Activated T-helper 17 cell treated with anti-CD3 and anti-CD28 coated beads, Interleukin-2, amount 50 U/mL, for 72 hours (primary cell): ENCODE results near the gene MAP3K2. TPM values are rescaled to one million over a fixed set of nuclear protein-coding genes. Genes with fewer than 3 reads are reported as not detected.

Source experiments
- ATAC-seq: fragments of 150-1000 bp; cut with Tn5 transposase; replicated peaks from 2 replicates; pipeline ENCODE4 v1.10.0; 2021; ENCODE audit warnings: mild to moderate bottlenecking, moderate library complexity
- H3K27ac Mint-ChIP-seq: one replicate; pipeline ENCODE4 v1.8.0; 2022; ENCODE audit warnings: mixed read lengths
- H3K27me3 Mint-ChIP-seq: one replicate; pipeline ENCODE4 v1.8.0; 2022; ENCODE audit warnings: mixed read lengths
- H3K36me3 Mint-ChIP-seq: one replicate; pipeline ENCODE4 v1.8.0; 2022; ENCODE audit warnings: low read depth, mild to moderate bottlenecking, mixed read lengths
- H3K4me1 Mint-ChIP-seq: one replicate; pipeline ENCODE4 v1.8.0; 2022; ENCODE audit warnings: mixed read lengths
- H3K4me3 Mint-ChIP-seq: one replicate; pipeline ENCODE4 v1.8.0; 2022; ENCODE audit warnings: mild to moderate bottlenecking, mixed read lengths
- H3K9me3 Mint-ChIP-seq: one replicate; pipeline ENCODE4 v1.8.0; 2022; ENCODE audit warnings: mixed read lengths
- total RNA-seq, 2 donors: library from RNA; stranded (reverse); gene quantifications; one replicate each; pipeline ENCODE4 v1.2.3, GENCODE V29; 2022

MAP3K2 gene
- total RNA-seq, 2 donors from 2014 or later, result 44.9 to 92.5 TPM

DNA sequence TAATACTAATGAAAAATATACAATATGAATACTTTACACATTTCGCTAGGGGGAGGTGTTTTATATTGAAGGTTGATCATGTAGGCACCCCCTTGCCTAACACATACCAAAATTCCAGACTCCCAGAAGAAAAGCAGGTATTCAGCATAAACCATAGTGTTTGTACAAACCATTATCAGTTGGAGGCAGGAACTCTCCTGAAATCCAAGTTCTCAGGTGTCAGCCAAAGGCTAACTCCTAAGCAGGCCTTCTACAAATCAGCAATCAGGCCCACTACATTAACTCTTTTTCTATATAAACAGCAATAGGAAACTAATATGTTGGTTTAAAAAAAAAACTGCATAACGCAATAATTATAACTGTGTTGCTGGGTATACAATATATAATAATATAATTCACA, 44.5 kb downstream of the MAP3K2 start:
- H3K4me3 Mint-ChIP-seq, result no peak overlapping the region
- H3K36me3 Mint-ChIP-seq, result peaks cover 51% of the 10 kb centered on the region
- ATAC-seq, result no peak
- H3K9me3 Mint-ChIP-seq, result no peaks in the 10 kb centered on the region
- peaks cover 24% of the 10 kb centered on the region for H3K4me1 Mint-ChIP-seq
- H3K27ac Mint-ChIP-seq, result no peak overlapping the region
- no peaks in the 10 kb centered on the region for H3K27me3 Mint-ChIP-seq

DNA sequence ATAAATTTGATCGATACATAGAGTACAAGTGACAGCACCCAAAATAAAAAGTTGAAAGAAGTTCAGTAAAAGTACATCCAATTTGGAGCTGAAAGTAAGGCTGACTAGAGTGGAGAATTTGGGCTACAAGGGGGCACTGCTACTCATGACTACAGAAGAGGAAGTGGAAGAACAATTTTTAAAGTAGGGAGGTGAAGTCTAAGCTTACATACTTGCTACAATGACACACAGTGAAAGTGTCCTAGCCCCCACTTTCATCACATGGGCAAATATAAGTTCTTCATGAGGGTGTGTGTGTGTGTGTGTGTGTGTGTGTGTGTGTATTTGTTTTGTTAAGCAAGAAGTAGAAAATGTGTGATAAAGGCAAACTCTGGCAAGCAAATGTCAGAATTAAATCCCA, 45.7 kb downstream of the MAP3K2 start:
- Mint-ChIP-seq H3K9me3 (no peaks in the 10 kb centered on the region), H3K27ac (no peak overlapping the region), H3K4me3 (no peak overlapping the region), H3K27me3 (no peaks in the 10 kb centered on the region), H3K4me1 (peaks cover 14% of the 10 kb centered on the region), H3K36me3 (peaks cover 63% of the 10 kb centered on the region)
- ATAC-seq, result no peak

DNA sequence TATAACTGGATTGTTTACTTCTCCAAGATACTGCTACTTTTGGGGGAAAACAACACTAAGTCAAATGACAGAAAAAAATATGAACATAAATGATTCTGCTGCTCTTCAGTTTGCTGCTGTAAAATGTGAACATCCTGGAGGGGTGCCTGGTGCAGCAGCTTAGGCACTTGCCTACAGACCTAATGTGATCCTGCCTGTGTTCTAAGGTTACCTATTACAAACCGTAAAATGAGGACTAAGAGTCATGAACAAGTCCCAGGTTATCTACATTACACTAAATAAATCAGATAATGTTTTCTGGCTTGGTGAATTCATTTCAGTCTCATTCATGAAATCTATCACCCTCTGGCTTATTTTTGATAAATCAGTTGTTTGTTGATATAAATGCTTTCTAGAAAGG, 55.4 kb downstream of the MAP3K2 start:
- no peak for ATAC-seq
- Mint-ChIP-seq H3K9me3 (no peaks in the 10 kb centered on the region), H3K36me3 (peaks cover 97% of the 10 kb centered on the region), H3K27me3 (no peaks in the 10 kb centered on the region), H3K27ac (no peak overlapping the region), H3K4me3 (no peak overlapping the region), H3K4me1 (no peaks in the 10 kb centered on the region)

DNA sequence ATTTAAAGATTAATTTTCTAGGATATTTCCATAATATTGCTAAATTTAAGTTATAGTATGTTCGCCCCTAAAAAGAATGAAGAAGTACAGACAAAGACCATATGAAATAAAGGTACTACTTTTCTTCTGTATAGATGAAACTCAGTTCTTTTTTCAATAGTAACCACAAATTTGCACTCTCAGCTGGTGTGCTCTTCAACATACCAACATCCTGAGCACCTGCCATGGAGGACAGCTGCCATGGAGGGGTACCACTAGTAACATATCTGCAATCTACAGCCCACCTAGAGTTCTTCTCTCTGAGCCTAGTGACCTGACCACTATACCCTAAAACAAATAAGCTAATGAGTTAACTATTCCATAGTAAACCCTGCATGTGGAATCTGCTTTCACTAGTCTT, 57.0 kb downstream of the MAP3K2 start:
- Mint-ChIP-seq H3K4me3 (no peak overlapping the region), H3K9me3 (no peaks in the 10 kb centered on the region), H3K36me3 (peaks cover 97% of the 10 kb centered on the region), H3K27ac (no peak overlapping the region), H3K27me3 (no peaks in the 10 kb centered on the region), H3K4me1 (no peaks in the 10 kb centered on the region)
- no peak for ATAC-seq

DNA sequence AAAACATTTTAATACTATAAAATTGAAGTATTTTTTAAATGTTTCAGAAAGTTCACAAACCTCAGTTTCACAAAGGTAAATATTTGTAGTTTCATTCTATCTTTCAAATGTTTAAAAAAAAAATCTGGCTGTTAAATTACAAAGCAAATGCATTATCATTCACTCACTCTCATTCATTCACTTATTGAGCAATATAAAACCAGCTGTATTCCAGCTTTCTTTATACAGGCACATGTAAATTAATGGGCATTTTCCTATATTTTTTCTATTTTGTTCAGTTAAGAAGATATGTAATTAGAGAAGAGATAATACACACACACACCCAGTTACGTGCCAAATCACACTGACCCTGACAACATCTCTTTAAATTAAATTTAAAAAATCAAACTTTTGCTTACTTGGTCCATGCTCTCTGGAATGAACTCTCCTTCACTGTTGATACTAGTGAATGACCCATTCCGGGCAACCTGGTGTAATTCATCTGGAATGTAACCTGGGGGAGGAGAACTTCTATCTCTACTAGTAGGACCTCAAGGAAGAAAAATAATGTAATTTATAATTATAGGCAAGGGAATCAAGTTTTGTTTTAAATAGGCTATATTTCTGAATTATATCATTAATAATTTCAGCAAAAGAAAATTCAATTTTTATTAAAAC, 61.4 kb downstream of the MAP3K2 start:
- H3K27ac Mint-ChIP-seq, result no peak overlapping the region
- no peaks in the 10 kb centered on the region for H3K9me3 Mint-ChIP-seq
- no peak overlapping the region for H3K4me3 Mint-ChIP-seq
- H3K36me3 Mint-ChIP-seq, result peaks cover 97% of the 10 kb centered on the region
- H3K27me3 Mint-ChIP-seq, result no peaks in the 10 kb centered on the region
- ATAC-seq, result no peak
- H3K4me1 Mint-ChIP-seq, result no peaks in the 10 kb centered on the region

DNA sequence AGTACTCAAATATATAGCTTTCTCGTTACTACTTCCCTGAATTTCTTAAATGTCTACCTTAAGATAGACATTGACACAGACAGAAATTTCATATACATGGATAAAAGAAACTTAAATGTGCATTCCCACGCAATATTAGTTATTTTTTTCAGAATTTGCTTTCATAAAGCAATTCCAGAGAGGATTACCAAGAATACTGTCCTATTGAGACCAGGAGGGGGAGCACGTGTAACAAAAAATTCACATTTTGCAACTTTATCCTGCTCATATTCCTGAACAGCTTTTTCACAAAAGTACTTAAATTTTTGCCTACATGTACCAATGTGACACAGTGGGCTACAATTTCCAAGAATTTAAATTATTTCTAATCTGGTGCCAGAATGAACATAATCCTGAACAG, 63.1 kb downstream of the MAP3K2 start:
- Mint-ChIP-seq H3K36me3 (peaks cover 99% of the 10 kb centered on the region), H3K9me3 (peaks cover 6% of the 10 kb centered on the region), H3K4me3 (no peak overlapping the region), H3K4me1 (peaks cover 8% of the 10 kb centered on the region), H3K27ac (no peak overlapping the region), H3K27me3 (no peaks in the 10 kb centered on the region)
- no peak for ATAC-seq

DNA sequence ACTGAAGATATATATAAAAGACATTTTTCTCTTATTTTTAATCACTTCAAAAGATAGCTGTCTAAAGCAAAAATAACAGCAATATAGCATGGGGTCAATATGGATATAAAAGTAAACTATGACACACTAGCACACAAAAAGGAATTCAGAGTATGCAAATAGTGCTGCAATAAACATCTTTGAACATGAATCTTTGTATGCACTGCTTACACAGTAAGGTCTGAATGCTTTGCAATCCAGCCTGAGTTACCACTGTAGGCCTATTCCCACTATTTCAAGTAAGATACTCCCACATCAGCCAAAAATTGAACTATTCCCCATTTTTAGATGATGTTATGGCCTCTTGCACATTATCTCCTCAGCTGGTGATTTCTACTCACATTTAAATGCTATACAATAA, 66.5 kb downstream of the MAP3K2 start:
- no peak for ATAC-seq
- H3K27me3 Mint-ChIP-seq, result no peaks in the 10 kb centered on the region
- H3K9me3 Mint-ChIP-seq, result peaks cover 6% of the 10 kb centered on the region
- H3K36me3 Mint-ChIP-seq, result peaks cover 96% of the 10 kb centered on the region
- H3K4me1 Mint-ChIP-seq, result peaks cover 8% of the 10 kb centered on the region
- no peak overlapping the region for H3K4me3 Mint-ChIP-seq
- no peak overlapping the region for H3K27ac Mint-ChIP-seq

DNA sequence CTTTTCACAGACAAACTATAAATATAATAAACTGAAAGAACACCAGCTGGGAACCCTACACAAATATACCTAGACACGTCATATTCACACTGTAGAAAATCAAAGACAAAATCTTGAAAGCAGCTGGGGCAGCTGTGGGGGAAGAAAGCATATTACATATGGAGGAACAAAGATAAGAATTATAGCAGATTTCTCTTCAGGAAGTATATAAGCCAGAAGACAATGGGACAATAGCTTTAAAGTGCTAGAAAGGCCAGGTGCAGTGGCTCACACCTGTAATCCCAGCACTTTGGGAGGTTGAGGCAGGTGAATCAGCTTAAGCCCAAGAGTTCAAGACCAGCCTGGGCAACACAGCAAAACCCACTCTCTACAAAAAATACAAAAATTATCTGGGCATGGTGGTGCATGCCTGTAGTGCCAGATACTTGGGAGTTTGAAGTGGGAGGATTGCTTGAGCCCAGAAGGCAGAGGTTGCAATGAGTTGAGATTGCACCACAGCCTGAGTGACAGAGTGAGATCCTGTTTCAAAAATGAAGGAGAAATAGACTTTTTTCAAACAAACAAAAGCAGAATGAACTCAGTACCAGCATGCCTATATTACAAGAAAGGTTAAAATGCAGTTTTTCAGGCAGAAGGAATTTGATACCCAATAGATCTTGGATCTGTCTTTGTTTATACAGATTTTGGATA, 67.0 kb downstream of the MAP3K2 start:
- ATAC-seq, result no peak
- H3K4me1 Mint-ChIP-seq, result peaks cover 8% of the 10 kb centered on the region
- H3K9me3 Mint-ChIP-seq, result peaks cover 6% of the 10 kb centered on the region
- H3K27me3 Mint-ChIP-seq, result no peaks in the 10 kb centered on the region
- H3K27ac Mint-ChIP-seq, result peak overlapping the region; percentile 53
- peaks cover 96% of the 10 kb centered on the region for H3K36me3 Mint-ChIP-seq
- H3K4me3 Mint-ChIP-seq, result peak overlapping the region; percentile 2

DNA sequence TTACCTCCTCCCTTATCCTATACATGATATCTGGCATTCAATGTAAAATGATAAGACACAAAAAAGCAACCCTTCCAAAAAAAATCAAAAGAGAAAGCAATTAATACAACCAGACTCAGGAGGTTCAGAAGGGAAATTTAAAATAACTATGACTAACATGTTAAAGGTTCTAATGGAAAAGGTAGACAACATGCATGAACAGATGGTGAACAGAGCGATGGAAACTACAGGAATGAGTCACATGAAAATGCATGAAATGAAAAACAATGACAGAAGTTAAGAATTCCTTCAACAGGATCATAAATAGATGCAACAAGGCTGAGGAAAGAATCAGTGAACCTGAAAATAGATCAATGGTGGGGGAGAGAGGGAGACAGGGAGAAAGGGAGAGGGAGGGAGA, 67.7 kb downstream of the MAP3K2 start:
- peaks cover 8% of the 10 kb centered on the region for H3K4me1 Mint-ChIP-seq
- ATAC-seq, result peak; percentile 78
- H3K4me3 Mint-ChIP-seq, result peak overlapping the region; percentile 2
- H3K27me3 Mint-ChIP-seq, result no peaks in the 10 kb centered on the region
- peak overlapping the region; percentile 53 for H3K27ac Mint-ChIP-seq
- H3K36me3 Mint-ChIP-seq, result peaks cover 96% of the 10 kb centered on the region
- H3K9me3 Mint-ChIP-seq, result peaks cover 6% of the 10 kb centered on the region

DNA sequence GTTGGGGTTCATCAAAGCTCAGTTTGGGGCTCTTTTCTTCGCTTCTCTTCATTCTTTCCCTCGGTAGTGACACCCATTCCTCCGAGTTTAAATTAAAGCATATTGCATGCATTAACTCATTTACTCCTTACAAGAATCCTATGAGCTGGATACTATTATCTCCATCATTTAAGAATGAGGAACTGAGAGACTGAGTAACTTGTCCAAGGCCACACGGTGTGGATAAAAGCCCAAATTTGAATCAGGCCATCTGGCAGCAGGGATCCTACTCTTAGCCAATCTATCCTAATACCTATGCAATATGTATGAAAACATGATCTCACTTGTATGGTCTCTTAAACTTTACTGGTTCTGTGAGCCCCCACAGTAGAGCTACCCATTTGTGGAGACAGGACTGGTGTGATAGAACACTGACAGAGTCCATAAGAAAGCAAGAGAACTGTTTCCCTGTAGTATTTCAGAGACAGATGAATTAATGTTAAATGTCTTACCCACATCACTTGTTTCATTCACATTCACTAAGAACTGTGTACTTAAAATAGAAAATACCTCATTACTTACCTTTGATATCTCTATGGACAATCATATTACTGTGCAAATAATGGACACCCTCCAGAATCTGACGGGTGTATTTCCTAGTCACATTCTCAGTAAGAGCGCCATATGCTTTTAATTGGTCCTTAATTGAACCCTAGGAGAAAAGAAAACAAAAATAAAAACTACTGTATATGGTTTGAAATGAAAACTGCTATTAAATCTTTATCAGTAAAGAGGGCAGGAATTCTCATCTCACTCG, 73.4 kb downstream of the MAP3K2 start:
- Mint-ChIP-seq H3K9me3 (no peaks in the 10 kb centered on the region), H3K27ac (no peak overlapping the region), H3K36me3 (peaks cover 100% of the 10 kb centered on the region), H3K4me1 (no peaks in the 10 kb centered on the region), H3K27me3 (no peaks in the 10 kb centered on the region), H3K4me3 (no peak overlapping the region)
- no peak for ATAC-seq

DNA sequence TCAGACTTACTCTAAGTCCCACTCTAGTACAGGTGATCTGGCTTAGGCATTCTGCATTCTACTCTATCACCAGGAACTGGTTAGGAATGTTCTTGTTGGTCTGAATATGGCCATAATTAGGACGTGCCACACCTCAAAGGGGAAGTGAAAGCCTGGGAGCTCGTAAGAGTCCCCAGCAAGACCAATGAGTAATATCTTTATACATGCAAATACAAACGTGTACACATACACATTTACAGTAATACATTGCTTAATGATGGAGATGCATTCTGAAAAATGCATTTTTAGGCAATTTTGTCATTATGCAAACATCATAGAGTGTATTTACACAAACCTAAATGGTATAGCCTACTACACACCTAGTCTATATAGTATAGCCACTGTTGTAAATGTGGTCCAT, 74.4 kb downstream of the MAP3K2 start:
- Mint-ChIP-seq H3K36me3 (peaks cover 100% of the 10 kb centered on the region), H3K4me3 (no peak overlapping the region), H3K27me3 (no peaks in the 10 kb centered on the region), H3K9me3 (no peaks in the 10 kb centered on the region), H3K27ac (no peak overlapping the region), H3K4me1 (no peaks in the 10 kb centered on the region)
- no peak for ATAC-seq

DNA sequence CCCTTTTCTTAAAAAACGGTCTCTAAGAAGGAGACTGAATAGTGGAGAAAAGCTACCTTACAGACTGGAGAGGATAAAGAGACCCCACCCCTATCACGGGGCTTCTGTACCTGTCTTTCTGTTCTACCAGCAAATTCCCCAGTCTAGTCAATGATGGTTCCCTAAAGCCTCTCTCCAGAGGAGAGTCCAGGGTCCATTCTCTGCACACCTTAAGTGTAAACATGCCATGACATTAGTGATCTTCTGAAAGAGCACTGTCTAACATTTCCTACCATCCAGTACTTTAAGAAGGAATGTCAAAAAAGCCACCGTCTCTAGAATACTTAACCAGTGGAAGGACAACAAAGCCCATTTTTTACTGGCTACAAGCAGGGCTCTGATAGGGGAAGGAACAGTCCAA, 76.8 kb downstream of the MAP3K2 start:
- H3K36me3 Mint-ChIP-seq, result peaks cover 96% of the 10 kb centered on the region
- H3K4me1 Mint-ChIP-seq, result no peaks in the 10 kb centered on the region
- no peaks in the 10 kb centered on the region for H3K9me3 Mint-ChIP-seq
- no peak overlapping the region for H3K4me3 Mint-ChIP-seq
- no peak for ATAC-seq
- H3K27ac Mint-ChIP-seq, result no peak overlapping the region
- H3K27me3 Mint-ChIP-seq, result no peaks in the 10 kb centered on the region

DNA sequence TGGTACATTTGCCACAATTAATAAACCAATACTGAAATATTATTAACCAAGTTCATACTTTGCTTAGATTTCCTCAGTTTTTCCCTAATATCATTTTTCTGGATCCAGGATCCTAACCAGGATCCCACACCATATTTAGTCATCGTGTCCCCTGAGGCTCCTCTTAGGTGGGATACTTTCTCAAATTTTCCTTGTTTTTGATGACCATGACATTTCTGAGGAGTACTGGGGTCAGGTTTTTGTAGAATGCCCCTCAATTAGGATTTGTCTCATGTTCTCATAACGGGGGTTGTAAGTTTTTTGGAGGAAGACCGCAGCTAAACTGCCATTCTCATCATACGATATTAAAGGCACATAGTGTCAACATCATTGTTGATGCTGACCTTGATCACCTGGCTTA, 78.3 kb downstream of the MAP3K2 start:
- ATAC-seq, result no peak

DNA sequence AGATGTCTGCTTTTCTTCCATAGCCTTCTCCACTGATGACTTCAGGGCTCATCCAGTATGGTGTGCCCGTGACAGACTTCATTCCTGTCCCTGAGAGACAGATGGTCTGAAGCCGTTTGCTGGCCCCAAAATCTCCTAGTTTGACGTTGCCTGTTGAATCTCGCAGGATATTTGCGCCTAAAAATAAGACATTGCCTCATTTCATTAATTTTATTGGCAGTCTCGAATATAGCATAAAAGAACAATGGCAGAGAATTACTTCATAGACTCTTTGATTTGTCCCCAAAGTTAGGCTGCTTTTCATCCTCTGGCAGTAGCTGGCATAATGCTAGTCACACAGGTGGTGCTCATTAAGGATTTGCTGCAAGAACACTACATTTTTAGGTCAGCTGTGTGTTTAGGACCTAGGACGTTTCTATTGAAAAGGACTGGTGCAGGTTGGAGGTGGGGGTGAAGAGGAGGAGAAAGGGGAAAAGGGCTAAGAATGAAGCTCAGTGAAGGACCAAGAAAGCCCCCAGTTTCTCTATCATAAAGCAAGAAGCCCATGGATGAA, 79.1 kb downstream of the MAP3K2 start:
- Mint-ChIP-seq H3K9me3 (no peaks in the 10 kb centered on the region), H3K27me3 (no peaks in the 10 kb centered on the region), H3K27ac (no peak overlapping the region), H3K36me3 (peaks cover 85% of the 10 kb centered on the region), H3K4me3 (no peak overlapping the region), H3K4me1 (no peaks in the 10 kb centered on the region)
- no peak for ATAC-seq

More for the DNA sequence above, 78.3 kb downstream of the MAP3K2 start:
- Mint-ChIP-seq H3K9me3 (no peaks in the 10 kb centered on the region), H3K4me3 (no peak overlapping the region), H3K27me3 (no peaks in the 10 kb centered on the region), H3K27ac (no peak overlapping the region), H3K4me1 (no peaks in the 10 kb centered on the region), H3K36me3 (peaks cover 93% of the 10 kb centered on the region)
